ENCODE data around the gene LRIG2. TPM values are rescaled to one million over a fixed set of nuclear protein-coding genes. Genes with fewer than 3 reads are reported as not detected.
"Not testable (repeated sequence)": the region's sequence is repeated elsewhere in the genome, so short reads cannot be mapped to it uniquely, and the experiment has no call there.

LRIG2 gene
- total RNA-seq, 1 experiment from 2014 or later: 8.8 TPM

GRCh38 chr1:113129529-113130185 lies 56.7 kb downstream of the LRIG2 start:
- DNase-seq (ENCODE audit: low read depth): no peak

- no peak for DNase-seq (ENCODE audit: low read depth)
Measured at GRCh38 chr1:113133038-113133437, 60.0 kb downstream of the LRIG2 start.

- DNase-seq (ENCODE audit: low read depth): no peak
Measured at GRCh38 chr1:113133759-113134158, 60.8 kb downstream of the LRIG2 start.

- no peak for DNase-seq (ENCODE audit: low read depth)
Measured at GRCh38 chr1:113135460-113135859, 62.5 kb downstream of the LRIG2 start.

- no peak for DNase-seq (ENCODE audit: low read depth)
Measured at GRCh38 chr1:113136476-113136875, 63.5 kb downstream of the LRIG2 start.

GRCh38 chr1:113137563-113137962 lies 64.6 kb downstream of the LRIG2 start:
- no peak for DNase-seq (ENCODE audit: low read depth)

- no peak for DNase-seq (ENCODE audit: low read depth)
Measured at GRCh38 chr1:113138778-113139177, 65.8 kb downstream of the LRIG2 start.

GRCh38 chr1:113140176-113140575 lies 67.2 kb downstream of the LRIG2 start:
- DNase-seq (ENCODE audit: low read depth): no peak

- peak; percentile 67 for DNase-seq (ENCODE audit: low read depth)
Measured at GRCh38 chr1:113140588-113141446, 67.8 kb downstream of the LRIG2 start.

GRCh38 chr1:113141650-113142473 lies 68.9 kb downstream of the LRIG2 start:
- peak; percentile 65 for DNase-seq (ENCODE audit: low read depth)

GRCh38 chr1:113142791-113143190 lies 69.8 kb downstream of the LRIG2 start:
- peak; percentile 80 for DNase-seq (ENCODE audit: low read depth)

GRCh38 chr1:113146242-113147072 lies 73.5 kb downstream of the LRIG2 start:
- peak; percentile 89 for DNase-seq (ENCODE audit: low read depth)

- DNase-seq (ENCODE audit: low read depth): no peak
Measured at GRCh38 chr1:113147073-113147625, 74.2 kb downstream of the LRIG2 start.

GRCh38 chr1:113147826-113148225 lies 74.8 kb downstream of the LRIG2 start:
- DNase-seq (ENCODE audit: low read depth): no peak

- DNase-seq (ENCODE audit: low read depth): not testable (repeated sequence)
Measured at GRCh38 chr1:113150494-113150893, 77.5 kb downstream of the LRIG2 start.

GRCh38 chr1:113153116-113153803 lies 80.3 kb downstream of the LRIG2 start:
- DNase-seq (ENCODE audit: low read depth): peak; percentile 64

GRCh38 chr1:113156368-113156767 lies 83.4 kb downstream of the LRIG2 start:
- DNase-seq (ENCODE audit: low read depth): no peak

- DNase-seq (ENCODE audit: low read depth): not testable (repeated sequence)
Measured at GRCh38 chr1:113158743-113159142, 85.7 kb downstream of the LRIG2 start.

GRCh38 chr1:113166473-113166872 lies 93.5 kb downstream of the LRIG2 start:
- no peak for DNase-seq (ENCODE audit: low read depth)

- DNase-seq (ENCODE audit: low read depth): no peak
Measured at GRCh38 chr1:113168946-113169345, 95.9 kb downstream of the LRIG2 start.
